Regular cardiac myocyte (primary cell): ENCODE results near the gene PLEKHG4B. TPM values are rescaled to one million over a fixed set of nuclear protein-coding genes. Genes with fewer than 3 reads are reported as not detected.

Experiments
- total RNA-seq: library from RNA; depleted of rRNA; stranded (reverse); fragments of >200 nt; gene quantifications from 2 replicates; pipeline ENCODE4 v1.2.3, GENCODE V29; 2014

Gene PLEKHG4B
- 0.28 and 0.38 TPM in 2 replicates for total RNA-seq

GRCh38 chr5:91556-92263, at the start of gene PLEKHG4B:
Gene PLEKHG4B, plus strand, starts transcription at chr5:92168. Its CDS starts 64 bp downstream, at chr5:92232.

DNA sequence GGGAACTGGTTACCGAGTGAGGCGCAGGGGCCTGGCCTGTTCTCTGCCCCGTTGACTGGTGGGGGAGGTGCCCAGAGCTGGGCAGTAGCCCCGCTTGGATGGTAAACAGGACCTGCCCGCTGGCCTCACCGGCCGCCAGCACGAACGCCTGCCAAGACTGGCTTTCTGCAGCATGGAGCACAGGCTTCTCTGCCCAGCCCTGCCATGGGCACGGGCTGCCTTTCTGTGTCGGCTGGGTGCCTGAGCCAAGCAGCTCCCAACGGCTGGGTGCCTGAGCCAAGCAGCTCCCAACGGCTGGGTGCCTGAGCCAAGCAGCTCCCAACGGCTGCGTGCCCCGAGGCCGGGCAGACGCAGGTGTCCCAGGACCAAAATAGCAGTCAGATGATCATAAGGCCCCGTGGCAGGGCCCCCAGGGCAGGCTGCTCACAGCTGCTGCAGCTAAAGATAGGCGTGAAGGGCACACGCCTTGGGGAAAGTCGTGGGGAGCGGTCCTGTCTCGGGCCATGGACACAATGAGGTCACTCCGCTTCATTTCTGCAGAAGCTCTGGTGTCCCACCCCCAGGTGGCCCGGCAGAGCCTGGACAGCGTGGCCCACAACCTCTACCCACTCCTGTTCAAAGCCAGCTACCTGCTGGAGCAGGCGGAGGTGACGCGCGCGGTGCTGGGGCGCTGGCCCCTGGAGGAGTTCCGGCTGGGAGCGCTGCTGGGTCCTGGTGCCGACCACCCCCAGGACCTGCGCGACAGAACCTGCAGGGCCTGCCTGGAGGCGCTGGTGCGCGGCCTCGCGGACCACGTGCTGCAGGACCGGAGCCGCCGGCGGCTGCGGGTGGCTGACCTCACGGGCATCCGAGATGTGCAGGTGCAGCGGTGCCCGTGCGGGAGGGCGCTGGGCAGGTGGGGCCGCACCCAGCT, 99.3 kb downstream of the PLEKHG4B start, which contains the start of gene LRRC14B:
LRRC14B (plus strand) TSS at position 460 of the 913 bp plus-strand sequence; CDS start at position 504, 44 bp downstream.

GRCh38 chr5:217494-218456, 125.8 kb downstream of the PLEKHG4B start, which contains the start of the genes CCDC127 and SDHA:
Gene CCDC127, minus strand, starts transcription at chr5:218153. Its CDS starts 1,304 bp downstream, at chr5:216849.
Gene SDHA, plus strand, starts transcription at chr5:218320. Its CDS starts 36 bp downstream, at chr5:218356.

Other genes starting within 250 kb of the PLEKHG4B start
- not detected in 2 replicates for gene LRRC14B, start 99.3 kb downstream of the PLEKHG4B start, total RNA-seq
- gene CCDC127, start 126.0 kb downstream of the PLEKHG4B start, total RNA-seq, result 6.7 and 7.9 TPM in 2 replicates
- 83.2 and 135 TPM in 2 replicates for gene SDHA, start 126.2 kb downstream of the PLEKHG4B start, total RNA-seq
- gene PDCD6, start 179.5 kb downstream of the PLEKHG4B start, total RNA-seq, result 85.4 and 129 TPM in 2 replicates
- 19.4 and 26.5 TPM in 2 replicates for gene AHRR, start 229.5 kb downstream of the PLEKHG4B start, total RNA-seq